Measurements from ENCODE around the gene IBA57.
A peak's percentile ranks its signal among the peaks of the same experiment; 100 is the strongest.

Gene IBA57

GRCh38 chr1:228194921-228195812 lies 29.6 kb downstream of the IBA57 start:
- no peak for DNase-seq

GRCh38 chr1:228197555-228198147 lies 32.0 kb downstream of the IBA57 start:
- DNase-seq, result no peak

DNA sequence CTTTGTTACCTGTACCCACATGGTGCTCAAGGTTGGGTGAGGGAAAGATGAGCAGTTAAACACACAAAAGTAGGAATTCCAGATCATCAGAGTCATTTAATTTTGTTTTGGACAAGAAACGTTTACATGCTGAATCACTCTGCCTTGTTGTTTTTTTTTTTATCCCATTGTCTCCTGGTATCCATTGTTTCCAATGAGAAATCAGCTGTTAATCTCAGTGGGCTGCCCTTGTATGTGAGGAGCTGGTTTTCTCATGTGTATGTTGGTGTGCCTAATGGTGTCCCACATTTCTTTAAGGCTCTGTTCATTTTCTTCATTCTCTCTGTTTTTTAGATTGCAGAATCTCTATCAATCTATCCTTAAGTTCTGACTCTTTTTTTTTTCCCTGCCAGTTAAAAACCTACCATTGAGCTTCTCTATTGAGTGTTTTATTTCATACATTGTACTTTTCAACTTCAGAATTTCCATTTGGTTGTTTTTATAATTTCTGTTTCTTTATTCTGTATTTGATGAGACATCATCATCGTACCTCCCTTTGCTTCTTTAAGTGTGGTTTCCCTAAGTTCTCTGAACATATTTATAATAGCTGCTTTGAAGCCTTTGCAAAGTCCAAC lies 33.5 kb downstream of the IBA57 start:
- no peak for DNase-seq

DNA sequence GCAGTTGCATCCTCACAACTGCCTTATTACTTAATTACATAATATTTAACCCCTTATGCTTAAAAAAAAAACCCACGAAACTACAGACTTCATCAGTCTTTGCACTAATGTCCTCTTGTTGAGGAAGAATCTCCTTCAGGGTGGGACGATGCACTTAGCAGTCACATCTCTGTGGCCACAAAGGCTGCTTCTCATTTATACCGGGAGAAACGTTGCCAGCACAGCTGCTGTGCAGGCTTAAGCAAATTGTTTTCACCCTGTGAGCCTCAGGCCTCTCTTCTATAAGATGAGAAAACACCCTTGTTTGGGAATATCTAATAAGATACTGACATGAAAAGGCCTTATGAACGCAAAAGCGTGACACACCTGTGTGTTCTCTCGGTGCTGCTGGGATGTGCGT lies 39.4 kb downstream of the IBA57 start:
- no peak for DNase-seq

DNA sequence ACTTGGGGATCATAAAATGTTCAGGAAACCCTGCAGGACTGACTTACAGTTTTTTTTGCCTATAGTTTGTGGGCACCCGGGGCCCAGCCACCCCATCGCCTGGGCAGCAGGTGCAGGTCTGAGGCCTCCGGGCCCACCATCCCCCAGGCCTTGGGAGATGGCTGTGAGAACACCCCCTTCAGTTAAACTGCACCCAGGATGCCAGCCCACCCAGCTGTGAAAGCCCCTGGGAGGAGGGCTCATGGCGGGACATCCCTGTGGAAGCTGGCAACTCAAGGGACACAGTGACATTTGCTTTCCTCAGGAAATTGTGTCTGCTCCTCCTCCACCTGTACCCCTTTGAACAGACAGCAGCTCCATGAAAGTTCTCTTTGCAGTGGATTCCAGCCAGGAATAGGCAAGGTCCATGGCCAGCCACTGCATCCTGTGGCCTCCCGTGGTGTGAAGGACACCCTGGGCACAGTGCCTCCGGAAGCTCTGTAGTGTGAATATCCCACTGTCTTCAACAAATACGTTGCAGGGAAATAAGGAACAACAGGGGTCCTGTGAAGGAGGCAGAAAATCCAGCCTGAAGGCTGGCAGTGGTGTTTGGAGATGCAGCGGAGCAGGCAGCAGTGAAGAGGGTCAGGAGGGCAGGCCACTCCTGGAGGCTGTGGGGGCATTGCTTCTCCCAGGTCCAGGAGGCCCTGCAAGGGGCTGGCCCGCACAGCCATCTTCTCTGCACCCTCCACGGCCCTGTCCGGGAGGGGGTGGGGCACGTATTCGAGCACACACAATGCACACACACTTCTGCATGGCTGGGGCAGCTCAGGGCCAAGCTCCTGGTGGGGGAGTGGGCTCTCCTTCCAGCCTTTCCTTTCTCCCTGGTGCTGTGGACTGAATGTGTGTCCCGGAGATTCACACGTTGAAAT lies 40.2 kb downstream of the IBA57 start:
- DNase-seq, result no peak

GRCh38 chr1:228206582-228207351 lies 41.2 kb downstream of the IBA57 start:
- DNase-seq, result no peak

DNA sequence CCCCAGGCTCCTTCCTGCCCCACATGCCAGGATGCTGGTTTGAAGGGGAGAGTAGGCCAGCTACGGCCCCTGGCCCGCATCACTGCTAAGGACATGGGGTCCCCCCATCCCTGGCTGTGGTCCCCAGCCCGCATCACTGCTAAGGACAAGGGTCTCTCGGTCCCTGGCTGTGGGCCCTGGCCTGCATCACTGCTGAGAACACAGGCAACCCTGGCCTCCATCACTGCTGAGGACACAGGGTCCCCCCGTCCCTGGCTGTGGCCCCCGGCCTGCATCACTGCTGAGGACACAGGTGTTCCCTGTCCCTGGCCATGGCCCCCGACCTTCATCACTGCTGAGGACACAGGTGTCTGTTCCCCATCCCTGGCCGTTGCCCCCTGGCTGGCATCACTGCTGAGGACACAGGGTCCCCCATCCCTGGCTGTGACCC lies 41.8 kb downstream of the IBA57 start:
- DNase-seq, result no peak

DNA sequence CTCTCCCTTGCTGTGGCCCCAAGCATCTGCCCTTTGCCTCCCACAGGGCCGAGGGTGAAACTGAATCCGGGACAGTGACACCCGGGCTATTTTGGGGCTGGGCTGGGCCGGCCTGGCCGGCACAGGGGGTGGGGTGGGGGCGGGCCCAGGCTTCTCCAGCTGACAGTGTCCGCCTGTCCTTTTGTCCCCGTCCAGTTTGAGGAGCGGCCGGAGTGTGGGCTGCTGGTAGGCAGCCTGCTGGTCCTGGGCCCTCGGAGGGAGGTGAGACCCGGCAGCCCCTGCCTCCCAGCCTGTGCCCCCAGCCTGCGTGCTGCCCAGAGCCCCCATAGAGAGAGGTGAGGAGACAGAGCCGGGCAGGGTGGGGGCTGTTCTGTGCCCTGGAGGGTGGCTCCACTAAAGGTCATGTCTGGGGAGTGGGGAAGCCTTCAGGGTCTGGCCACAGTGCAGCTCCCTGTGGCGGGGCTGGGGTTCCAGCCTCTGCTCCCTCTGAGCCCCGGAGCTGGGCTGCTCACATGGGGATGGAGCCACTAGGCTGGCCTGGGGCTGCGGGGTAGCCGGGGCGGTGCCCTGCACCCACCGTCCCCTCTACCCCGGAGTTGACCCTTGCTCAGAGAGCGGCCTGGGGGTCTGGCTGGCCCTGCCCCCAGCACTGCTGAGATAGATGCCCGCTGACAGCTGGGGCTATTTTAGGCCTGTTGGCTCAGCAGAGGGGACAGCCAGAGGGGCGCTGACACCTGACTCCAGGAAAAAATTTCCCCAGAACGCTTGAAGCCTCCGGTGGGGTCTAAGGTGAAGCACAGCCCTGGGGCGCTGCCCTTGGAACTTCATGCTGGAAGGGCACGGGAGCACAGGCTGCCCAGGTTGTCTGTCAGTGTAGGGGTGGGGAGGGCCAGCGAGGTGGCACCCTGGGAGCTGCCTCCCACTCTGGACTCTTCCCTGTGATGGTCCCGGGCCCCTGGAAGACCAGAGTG lies 42.5 kb downstream of the IBA57 start, which contains the start of gene OBSCN:
OBSCN (plus strand) TSS at position 194 of the 971 bp plus-strand sequence. CDS start 3,740 bp downstream, outside the sequence.
- DNase-seq, result no peak

DNA sequence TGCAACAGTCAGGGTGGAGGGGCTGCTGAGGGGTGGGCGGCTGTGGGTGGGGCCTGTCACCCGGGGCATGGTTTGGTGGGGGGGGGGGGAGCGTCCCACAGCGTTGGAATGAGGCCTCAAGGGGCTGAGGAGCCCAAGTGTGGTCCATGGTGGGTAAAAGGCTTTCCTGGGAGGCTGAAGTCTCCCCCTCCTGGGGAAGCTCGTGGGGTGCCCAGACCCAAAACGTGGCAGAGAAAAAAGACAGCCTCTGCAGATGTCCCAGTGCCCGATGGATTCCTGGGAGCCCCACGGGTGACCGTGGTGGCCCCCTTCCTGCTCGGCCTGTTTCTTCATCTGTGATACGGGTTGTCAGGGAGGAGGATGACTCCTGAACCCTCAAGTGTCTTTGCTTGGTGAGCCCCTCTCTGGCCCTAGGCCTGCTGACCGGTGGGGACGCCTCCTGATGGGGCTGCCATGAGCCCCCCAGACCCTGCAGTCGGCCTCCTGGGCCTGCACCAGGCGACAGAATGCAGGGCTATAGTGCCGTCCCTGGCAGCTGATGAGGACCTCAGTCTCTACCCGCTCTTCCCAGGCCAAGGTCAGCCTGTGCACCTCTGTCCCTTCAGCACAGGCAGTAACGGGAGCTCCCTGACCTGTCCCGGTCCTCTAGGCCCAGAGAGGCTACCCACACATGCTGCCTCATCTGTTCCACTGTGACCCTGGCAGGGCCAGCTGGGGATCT lies 43.4 kb downstream of the IBA57 start:
- DNase-seq, result no peak

DNA sequence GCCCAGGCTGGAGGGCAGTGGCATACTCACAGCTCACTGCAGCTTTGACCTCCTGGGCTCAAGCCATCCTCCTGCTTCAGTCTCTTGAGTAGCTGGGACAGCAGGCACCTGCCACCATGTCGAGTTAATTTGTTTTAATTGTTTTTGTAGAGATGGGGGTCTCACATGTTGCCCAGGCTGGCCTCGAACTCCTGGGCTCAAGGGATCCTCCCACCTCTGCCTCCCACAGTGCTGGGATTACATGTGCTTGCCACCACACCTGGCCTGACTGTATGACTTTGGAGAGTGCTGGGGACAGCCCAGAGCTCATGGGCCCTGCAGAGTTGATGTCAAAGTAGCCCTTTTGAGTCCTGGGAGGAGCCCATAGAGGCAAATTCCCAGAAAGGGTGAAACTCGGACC lies 44.1 kb downstream of the IBA57 start:
- DNase-seq, result no peak

- no peak for DNase-seq
Observed at GRCh38 chr1:228210076-228210651, 44.6 kb downstream of the IBA57 start.

GRCh38 chr1:228210712-228211530 lies 45.3 kb downstream of the IBA57 start:
- no peak for DNase-seq

GRCh38 chr1:228211531-228212414 lies 46.2 kb downstream of the IBA57 start:
- no peak for DNase-seq

DNA sequence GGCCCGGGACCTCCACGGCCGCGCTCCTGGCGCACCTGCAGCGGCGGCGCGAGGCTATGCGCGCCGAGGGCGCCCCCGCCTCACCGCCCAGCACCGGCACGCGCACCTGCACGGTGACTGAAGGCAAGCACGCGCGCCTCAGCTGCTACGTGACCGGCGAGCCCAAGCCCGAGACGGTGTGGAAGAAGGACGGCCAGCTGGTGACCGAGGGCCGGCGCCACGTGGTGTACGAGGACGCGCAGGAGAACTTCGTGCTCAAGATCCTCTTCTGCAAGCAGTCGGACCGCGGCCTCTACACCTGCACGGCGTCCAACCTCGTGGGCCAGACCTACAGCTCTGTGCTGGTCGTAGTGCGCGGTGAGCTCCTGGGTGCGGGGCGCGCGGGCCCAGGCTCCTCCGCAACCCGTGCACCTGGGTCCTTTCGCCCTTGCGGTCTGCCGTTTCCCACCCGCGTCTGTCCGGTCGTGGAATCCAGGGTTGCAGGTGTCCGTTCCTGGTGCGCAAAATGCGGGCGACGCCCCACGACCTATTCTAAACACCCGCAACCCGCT lies 46.9 kb downstream of the IBA57 start:
- DNase-seq, result no peak

DNA sequence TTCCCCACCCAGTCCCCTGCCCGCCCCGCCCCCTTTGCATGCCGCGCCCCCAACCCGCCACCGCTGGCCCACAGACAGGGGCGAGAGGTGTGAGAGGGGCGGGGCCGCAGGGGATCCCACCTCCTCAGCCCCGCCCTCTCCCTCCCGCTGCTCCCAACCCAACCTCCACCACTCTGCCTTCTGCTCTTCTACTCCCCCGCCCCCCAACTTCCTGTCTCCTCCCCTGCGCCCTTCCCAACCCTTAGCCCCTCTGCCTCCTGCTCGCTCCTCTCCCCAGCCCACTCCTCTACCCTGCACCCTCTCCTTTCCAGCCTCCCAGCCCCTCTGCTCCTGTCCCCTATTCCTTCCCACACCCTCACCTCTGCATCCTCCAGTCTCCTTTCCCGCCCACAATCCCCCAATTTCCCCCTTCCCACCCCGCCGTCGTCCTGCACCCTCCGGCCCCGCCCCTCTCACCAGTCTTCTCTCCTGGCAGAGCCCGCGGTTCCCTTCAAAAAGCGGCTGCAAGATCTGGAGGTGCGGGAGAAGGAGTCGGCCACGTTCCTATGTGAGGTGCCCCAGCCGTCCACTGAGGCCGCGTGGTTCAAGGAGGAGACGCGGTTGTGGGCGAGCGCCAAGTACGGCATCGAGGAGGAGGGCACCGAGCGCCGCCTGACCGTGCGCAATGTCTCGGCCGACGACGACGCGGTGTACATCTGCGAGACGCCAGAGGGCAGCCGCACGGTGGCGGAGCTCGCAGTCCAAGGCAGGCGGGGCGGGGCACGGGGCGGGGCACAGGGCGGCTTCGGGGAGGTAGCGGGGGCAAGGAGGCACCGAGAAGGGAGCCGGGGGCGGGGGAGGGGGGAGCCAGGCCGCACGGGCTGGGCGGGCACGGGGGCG lies 47.6 kb downstream of the IBA57 start:
- peak; percentile 90 for DNase-seq
